BJ (cell line): Measurements from ENCODE around the gene SH2B3. TPM values are rescaled to one million over a fixed set of nuclear protein-coding genes. Genes with fewer than 3 reads are reported as not detected.

Source experiments
- CTCF ChIA-PET: fragments of 350-600 bp; formaldehyde crosslinking; extraction: SDS; loops from one replicate; lab custom pipeline; 2021; ENCODE audit warnings: antibody characterized with exemption, inconsistent platforms; lab: Yijun Ruan, JAX
- POLR2A ChIA-PET: fragments of 300-600 bp; sonication (Branson Sonifier 250); formaldehyde crosslinking; extraction: SDS; loops from one replicate; lab custom pipeline; 2021; ENCODE audit warnings: antibody characterized with exemption; lab: Charles Lee
- DNase-seq: peaks from one replicate; pipeline ENCODE4 v3.0.0-alpha.2; 2011; ENCODE audit warnings: low read depth
- H3K27me3 ChIP-seq: 2 replicates; pipeline ENCODE4 v1.6.0; 2011; ENCODE audit warnings: low read length; ENCODE audit not compliant: control insufficient read depth, insufficient read depth
- H3K36me3 ChIP-seq: 2 replicates; pipeline ENCODE4 v1.5.1; 2011; ENCODE audit warnings: low read length; ENCODE audit not compliant: control insufficient read depth, insufficient read depth
- H3K4me3 ChIP-seq: 2 replicates; pipeline ENCODE4 v1.5.1; 2011; ENCODE audit warnings: low read depth, mild to moderate bottlenecking, control low read depth, low read length
- polyA plus RNA-seq: library from polyadenylated mRNA; depleted of rRNA; stranded (reverse); fragments of >200 nt; gene quantifications from 2 replicates; pipeline ENCODE4 v1.2.3, GENCODE V29; 2011
- TF ChIP-seq, protein P1 (sequence below): IDR thresholded peaks from 2 replicates; pipeline ENCODE4 v1.5.1; 2011; ENCODE audit warnings: low read depth, mild to moderate bottlenecking, control low read depth, inconsistent platforms, low read length, moderate library complexity; ENCODE audit not compliant: insufficient read depth

The SH2B3 gene
- polyA plus RNA-seq, 1 experiment = 19.4 TPM

DNA sequence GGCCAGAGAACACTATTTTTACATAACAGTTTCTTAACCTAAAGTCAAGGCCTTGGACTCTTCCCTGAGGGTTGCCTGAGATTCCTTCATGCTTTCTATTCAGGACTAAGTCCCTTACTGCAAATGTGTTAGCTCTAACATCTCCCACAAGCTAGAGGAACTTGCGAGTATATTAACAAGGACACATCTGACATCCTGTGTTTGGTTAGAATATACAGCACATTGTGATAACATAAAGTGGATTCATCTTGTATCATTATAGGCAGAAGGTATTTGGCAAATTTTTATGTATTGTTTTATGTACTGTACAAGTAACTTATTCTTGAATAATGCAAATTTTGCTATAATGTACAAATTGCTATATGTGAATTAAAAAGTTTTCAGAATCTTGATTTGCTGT lies 45.5 kb downstream of the SH2B3 start:
- no peak for DNase-seq
- H3K27me3 ChIP-seq = no peaks in the 10 kb centered on the region
- H3K36me3 ChIP-seq = peaks cover 35% of the 10 kb centered on the region
- CTCF ChIA-PET = interaction anchor here (0.6 to 12.8 kb wide), 25 partner anchors 9 to 467 kb away, joined by 3 to 260 read pairs (median 4); partner anchors contain the start of gene PHETA1
- TF ChIP-seq, protein P1, sequence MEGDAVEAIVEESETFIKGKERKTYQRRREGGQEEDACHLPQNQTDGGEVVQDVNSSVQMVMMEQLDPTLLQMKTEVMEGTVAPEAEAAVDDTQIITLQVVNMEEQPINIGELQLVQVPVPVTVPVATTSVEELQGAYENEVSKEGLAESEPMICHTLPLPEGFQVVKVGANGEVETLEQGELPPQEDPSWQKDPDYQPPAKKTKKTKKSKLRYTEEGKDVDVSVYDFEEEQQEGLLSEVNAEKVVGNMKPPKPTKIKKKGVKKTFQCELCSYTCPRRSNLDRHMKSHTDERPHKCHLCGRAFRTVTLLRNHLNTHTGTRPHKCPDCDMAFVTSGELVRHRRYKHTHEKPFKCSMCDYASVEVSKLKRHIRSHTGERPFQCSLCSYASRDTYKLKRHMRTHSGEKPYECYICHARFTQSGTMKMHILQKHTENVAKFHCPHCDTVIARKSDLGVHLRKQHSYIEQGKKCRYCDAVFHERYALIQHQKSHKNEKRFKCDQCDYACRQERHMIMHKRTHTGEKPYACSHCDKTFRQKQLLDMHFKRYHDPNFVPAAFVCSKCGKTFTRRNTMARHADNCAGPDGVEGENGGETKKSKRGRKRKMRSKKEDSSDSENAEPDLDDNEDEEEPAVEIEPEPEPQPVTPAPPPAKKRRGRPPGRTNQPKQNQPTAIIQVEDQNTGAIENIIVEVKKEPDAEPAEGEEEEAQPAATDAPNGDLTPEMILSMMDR = no peak
- H3K4me3 ChIP-seq = no peak overlapping the region
- POLR2A ChIA-PET = interaction anchor here (0.6 kb wide), 1 partner anchor 20 kb away, joined by 4 read pairs; no protein-coding TSS in a partner anchor

DNA sequence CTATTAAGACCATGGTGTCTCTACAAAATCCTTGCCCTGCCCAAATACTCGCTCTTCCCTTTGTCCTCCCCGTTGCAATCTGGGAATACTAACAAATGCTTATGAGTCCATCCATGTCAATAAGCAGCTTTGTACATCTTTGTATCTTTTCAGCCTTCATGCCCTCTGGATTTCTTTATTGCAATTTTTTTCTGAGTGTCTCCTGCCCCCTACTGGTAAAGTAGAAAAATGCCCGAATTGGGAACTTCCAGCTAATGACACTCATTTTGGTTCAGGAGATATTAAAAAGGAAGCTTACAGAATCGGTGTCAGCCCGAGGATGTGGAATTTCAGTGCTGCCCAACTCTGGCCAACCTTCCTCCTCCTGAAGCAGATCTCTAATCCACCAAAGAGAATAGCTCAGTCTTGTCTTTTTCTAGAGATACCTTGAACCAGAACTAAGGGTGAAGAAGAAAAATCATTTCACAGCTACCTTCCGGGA lies 46.0 kb downstream of the SH2B3 start:
- POLR2A ChIA-PET = interaction anchor here (0.6 kb wide), 1 partner anchor 20 kb away, joined by 4 read pairs; no protein-coding TSS in a partner anchor
- TF ChIP-seq, protein P1 = peak; percentile 80
- no peaks in the 10 kb centered on the region for H3K27me3 ChIP-seq
- CTCF ChIA-PET = interaction anchor here (0.6 to 12.8 kb wide), 27 partner anchors 8 to 1781 kb away, joined by 3 to 260 read pairs (median 4); partner anchors contain the start of gene PHETA1
- H3K4me3 ChIP-seq = no peak overlapping the region
- no peak for DNase-seq
- H3K36me3 ChIP-seq = peaks cover 36% of the 10 kb centered on the region

DNA sequence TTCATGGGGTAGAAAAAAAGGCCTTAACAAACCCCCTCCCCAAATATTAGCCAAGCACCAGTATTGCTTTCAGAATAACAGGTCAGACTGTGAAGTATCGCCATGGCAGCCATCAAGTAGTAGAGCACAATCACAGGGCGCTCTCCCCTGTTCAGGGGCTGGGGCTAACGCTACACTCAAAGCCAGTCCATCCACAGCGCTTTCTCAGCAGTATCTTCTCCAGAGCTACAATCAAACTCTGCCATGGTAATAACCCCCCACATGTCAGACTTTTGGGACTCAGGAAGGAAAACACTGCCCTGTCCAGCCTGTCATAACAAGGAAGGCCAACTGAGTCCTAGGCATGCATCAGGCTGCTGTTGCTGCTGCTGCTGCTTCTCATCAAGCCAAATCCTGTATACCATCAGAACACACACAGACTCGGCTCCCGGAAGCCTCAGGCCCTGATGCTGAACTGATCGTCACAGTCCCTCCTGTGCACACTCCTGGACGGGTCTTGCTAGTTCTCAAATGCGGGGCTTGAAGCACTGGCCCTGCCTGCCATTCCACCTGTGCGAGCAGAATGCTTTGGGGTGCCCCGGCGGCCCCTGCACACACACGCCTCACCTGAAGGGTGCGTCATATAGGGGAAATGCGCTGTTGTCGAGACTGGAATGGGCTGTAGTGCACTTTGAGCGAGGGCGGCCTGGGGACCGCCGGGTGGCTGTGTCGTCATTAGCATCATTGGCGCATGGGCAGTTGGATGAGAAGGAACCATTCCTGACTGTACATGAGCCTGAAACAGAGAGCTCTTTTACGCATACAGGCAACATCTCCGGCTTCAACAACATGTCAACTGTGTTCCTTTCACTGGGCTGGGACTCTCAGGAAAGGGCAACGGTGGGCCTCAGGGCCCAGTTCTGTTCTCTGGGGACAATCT lies 47.6 kb downstream of the SH2B3 start:
- no peaks in the 10 kb centered on the region for H3K27me3 ChIP-seq
- DNase-seq = no peak
- TF ChIP-seq, protein P1 = no peak
- no peak overlapping the region for H3K4me3 ChIP-seq
- H3K36me3 ChIP-seq = peaks cover 28% of the 10 kb centered on the region
- ChIA-PET CTCF (interaction anchor here (3.3 to 12.8 kb wide), 3 partner anchors 50 to 57 kb away, joined by 23 to 260 read pairs (median 86); no protein-coding TSS in a partner anchor), POLR2A (no interaction called here)

- peaks cover 28% of the 10 kb centered on the region for H3K36me3 ChIP-seq
- CTCF ChIA-PET = interaction anchor here (0.6 to 9.4 kb wide), 4 partner anchors 36 to 218 kb away, joined by 3 to 86 read pairs (median 4); no protein-coding TSS in a partner anchor
- no peak for DNase-seq
Measured at GRCh38 chr12:111454311-111454710, 48.6 kb downstream of the SH2B3 start.

More at GRCh38 chr12:111454311-111454710, 48.6 kb downstream of the SH2B3 start:
- POLR2A ChIA-PET = no interaction called here
- Histone ChIP-seq H3K4me3 (no peak overlapping the region), H3K27me3 (no peaks in the 10 kb centered on the region)
- TF ChIP-seq, protein P1 = no peak
